Endometrial microvascular endothelial cells (primary cell): ENCODE measurements around the gene FNBP1L. TPM values are rescaled to one million over a fixed set of nuclear protein-coding genes. Genes with fewer than 3 reads are reported as not detected.

Source experiments
- in situ Hi-C: cut with HindIII; loops from 2 replicates; pipeline ENCODE4 v1.10.0; 2017; ENCODE audit warnings: low sequenced_read_pairs, low pct_unique_long_range_greater_than_20kb; ENCODE audit errors: inconsistent ontology term
- total RNA-seq: library from RNA; depleted of rRNA; stranded (reverse); fragments of >200 nt; gene quantifications from one replicate; pipeline ENCODE4 v1.2.3, GENCODE V29; 2015; ENCODE audit errors: inconsistent ontology term

The FNBP1L gene
- total RNA-seq, 1 donor from 2014 or later, result 27.9 TPM

DNA sequence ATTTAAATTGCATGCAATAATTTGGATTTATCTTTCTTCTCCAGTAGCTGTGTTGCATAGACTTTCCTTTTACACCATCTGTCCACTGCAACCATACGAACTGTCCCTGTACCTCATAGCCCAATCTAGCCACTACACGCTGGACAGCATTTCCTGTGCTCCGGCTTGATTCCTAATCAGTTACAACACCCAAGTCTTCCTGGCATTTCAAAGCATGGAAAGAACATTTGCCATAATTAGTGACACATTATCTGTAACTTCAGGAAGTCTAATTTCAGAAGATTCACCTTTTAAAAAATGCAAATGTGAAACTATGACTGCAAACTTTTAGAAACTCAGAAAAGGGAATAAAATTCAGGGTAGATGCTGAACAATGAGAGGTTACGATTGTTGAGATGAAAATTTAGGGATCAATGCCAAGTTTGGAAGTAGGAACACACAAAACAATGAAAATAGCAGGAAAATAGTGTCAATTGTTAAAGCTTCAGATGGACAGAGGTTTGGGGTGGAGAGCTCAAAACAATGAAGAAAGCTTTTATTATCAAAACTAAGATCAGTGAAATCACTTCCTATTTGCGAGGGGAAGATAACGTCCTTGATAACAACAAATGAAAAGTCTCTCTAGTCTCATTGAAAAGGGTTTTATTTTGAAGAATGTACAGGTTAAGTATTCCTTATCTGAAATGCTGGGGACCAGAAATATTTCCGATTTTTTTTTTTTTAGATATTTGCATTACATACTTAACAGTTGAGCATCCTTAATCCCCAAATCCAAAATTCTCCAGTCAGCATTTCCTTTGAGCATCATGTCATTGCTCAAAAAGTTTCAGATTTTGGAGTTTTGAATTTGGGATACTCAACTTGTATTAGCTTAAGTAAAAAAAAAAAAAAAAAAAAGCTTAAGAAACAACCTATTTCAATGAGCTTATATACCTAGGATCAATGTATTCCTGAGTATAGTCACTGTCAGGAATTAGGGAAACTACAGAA, 107.3 kb downstream of the FNBP1L start:
- in situ Hi-C loops, result no loop called here

DNA sequence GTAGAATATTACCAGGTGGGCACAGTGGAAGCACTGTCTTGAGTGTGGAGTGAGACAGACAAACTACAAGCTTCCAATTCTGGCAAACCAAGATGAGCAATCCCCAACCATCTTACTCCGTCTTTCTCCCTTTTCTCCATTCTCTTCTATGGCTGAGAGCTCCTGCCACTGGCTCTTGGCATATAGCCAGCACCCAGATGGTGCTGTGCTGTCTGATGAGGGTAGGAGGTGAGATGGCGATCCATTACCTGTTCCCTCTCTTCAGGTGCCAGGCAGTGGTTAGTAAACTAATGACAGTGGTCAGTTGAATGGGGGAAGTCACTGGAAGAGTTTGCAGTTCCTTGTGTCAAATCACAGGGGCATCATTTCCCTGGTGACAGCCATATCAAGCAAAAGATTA, 108.4 kb downstream of the FNBP1L start:
- in situ Hi-C loops, result no loop called here

DNA sequence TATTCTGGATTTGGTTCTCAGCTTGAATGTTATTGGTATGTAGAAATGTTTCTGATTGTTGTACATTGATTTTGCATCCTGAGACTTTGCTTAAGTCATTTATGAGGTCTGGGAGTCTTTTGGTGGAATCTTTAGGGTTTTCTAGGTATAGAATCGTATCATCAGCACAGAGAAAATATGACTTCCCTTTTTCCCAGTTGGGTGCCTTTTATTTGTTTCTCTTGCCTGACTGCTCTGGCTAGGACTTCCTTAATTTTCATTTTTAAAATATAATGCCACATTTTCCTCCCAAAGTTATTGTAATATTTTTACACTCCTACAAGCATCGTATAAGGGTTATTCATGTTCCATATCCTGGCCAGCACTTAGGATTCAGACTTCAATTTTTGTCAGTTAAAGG, 111.1 kb downstream of the FNBP1L start:
- in situ Hi-C loops, result no loop called here

DNA sequence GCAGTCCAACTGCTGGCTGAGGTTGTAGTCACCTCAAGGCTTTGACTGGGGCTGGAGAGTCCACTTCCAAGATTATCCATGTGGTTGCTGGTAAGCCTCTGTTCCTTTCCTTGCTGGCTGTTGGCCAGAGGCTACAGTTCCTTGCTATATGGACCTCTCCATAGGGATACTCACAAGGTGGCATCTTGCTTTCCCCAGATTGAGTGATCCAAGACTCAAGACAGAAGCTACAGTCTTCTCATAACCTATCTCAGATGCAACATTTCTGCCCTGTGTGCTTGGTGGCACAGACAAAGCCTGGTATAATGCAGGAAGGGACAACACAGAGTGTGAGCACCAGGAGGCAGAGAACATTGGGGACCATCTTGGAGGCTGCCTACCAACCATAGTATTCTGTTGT, 111.8 kb downstream of the FNBP1L start:
- in situ Hi-C loops, result no loop called here

DNA sequence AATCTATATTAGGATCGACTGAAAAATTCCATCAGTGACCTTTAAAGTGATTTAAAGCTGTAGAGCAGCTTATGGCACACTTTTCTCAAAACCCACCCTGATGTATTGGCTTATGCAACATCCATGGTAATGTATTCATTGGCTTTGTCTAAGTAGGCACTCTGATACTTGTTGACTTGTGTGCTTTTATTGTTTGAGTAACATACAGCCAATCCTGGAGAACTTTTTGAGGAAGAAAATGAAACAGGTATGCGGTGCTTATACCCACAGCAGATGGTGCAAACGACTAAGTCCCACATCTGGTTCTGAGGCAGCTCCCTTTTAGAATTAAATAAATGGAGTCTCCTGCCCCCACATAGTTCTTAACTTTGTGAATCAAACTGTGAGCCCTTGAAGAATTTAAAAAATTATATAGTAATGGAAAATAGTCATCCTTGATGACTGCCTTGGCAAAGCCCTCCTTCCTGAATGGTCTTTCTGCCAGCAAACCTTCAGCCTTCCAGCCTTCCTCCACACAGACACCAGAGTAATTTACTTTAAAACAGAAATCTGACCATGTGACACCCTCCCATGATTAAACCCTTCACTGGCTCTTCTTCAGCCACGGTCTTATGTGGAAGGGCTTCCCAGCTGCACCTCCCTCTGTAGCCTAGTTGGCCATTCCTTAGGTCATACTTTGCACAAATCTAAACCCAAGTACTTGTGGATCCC, 117.7 kb downstream of the FNBP1L start:
- in situ Hi-C loops, result no loop called here

DNA sequence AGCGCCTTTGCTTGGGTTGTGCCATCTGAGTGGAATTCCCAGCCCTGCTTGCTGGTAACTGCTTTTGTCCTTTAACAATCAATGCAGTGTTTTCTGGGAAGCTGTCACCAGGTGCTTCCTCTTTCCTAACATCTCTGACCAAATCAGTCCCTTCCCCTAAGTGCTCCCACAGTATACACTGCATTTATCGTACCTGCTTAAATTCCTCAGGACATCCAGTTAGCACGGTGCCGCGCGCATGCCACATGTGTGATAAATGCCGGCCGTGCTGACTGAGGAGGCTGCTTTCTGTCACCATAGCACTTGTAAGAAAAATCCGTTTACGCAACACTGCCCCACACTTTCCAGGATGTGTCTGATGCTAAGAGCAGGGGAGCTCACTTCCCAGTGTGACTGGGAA, 118.3 kb downstream of the FNBP1L start:
- in situ Hi-C loops, result no loop called here

DNA sequence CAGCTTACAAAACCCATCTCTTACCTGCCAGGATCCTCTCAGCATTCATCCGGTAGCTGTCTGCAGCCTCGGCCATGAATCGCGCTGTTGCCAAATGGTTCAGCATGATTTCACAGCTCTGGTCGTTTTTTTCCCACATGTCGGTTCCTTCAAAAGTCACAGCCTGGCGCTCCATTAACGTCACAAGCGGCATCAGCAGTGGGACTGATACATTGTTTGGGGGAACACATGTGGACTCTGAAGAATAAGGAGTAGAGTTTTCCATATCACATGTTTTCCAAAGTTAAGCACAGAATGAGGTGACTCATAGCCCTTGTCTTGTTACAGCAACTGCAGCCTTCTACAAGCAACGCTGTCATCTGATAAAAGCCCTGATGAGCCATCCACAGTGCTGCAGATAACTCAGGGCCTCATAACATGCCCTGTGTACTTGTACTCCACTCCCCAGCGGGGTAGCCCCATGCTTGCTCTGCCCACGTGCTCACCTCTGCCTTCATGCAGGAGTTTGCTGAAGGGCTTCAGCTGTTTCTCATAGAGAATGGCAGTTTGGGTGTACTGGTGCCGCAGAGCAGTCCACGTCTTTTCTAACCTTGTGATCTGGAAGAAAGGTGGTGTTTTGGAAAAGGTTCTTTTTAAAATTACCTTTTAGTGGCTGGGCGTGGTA, 119.5 kb downstream of the FNBP1L start:
- in situ Hi-C loops, result no loop called here

DNA sequence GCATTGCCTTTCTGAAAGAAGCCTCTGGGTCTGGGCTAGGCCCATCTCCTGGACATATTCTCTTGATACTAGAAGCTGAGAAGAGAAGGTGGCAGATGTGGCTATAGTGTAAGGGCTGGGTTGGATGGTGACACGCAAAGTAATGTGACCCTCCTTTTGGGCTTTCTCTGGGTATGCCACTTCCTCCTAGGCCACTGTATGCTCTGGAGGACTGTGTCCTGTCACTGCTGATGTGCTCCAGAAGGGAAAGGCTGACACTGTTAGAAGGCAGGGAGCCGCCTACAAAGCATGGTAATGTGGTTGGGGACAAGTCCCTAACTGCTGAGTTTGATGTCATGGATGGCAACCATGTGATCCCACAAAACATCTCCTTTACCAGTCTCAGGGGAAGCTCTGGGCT, 121.6 kb downstream of the FNBP1L start:
- in situ Hi-C loops, result no loop called here

DNA sequence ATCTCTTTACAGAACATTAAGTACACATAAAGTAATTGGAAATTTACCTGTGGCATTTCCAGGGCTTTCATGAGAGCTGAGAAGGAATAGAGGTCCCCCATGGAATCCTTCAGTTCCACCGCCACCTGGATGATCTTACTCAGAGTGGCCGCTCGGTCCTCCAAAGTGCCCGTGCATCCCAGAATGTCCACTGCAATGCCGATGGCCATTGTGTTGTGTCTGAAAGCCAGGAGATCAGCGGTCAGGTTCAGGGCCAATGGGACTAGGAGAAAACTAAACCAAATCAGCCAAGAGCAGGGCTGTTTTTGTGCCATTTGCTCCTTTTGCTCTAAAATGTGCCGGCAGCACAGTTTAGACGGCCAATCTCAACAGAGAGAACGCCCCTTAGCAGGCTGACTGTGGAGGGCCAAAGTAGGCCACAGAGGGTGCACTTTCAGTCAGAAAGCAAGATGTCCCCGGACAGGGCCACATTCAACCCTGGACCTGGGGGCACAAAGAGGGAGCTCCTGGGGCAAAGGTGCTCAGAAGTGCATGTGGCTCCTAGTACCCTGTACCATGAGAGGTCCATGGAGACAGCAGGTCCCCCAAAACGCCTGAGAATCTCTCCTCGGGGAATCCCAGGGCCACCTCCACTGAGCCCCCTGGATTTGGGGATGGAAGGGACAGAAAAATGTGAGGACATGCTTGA, 123.8 kb downstream of the FNBP1L start:
- in situ Hi-C loops, result no loop called here

DNA sequence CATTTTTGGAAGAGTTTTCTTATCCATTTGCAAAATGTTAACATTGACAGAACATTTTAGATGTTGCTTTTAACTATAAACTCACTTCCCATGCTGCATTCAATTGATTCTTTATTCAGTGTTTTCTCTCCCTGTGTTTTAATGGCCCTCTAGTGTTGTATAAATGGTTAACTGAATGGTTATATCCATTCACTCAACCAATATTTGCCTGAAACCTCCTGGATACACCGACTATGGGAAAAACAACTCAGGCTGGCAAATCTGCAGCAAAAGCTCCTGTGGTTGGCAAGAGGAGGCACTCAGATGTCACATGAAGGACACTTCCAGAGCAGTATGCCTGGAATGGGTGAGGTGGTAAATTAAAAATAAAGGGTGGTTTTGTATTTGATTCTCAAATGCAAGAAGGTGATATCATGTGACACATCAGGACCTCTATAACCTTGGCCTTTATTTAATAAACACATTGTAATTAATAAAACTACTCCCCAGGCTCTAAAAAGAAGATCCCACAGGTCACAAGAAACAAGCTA, 126.1 kb downstream of the FNBP1L start:
- in situ Hi-C loops, result no loop called here

DNA sequence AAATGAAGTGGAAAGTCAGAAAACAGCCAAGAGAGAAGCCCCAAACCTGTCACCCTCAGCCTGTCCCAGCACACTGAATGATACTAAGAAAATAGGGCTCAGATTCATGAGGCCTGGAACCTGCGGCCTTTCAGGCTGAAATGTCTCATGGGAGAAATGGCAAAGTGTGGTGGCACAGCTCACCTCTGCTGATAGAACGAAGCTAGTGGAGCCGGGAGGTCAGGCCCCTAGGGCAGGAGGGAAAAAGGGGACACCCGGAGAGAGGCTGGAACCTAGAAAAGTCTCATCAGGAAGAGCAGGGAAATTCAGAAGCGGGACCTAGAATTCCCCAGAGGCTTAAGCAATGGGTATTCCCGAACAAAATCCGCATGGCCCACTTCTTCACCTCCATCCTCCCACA, 126.6 kb downstream of the FNBP1L start:
- in situ Hi-C loops, result no loop called here

DNA sequence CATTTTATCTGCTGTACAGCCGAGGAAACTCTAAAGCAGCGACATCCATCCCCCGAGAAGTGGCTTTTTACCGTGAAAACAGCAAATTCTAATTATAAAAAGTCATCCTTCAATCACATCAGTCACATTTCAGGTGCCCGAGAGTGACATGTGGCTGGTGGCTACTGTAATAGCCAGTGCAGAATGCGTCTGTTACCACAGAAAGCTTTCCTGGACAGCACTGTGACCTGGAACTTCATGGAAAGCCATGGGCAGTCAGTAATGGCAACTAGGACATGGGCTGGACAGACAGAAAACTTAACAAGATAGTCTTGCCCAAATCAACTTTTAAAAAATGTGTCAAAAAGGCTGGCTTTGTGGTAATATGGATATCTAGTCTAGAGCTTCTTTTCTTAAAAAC, 127.1 kb downstream of the FNBP1L start:
- in situ Hi-C loops, result no loop called here

DNA sequence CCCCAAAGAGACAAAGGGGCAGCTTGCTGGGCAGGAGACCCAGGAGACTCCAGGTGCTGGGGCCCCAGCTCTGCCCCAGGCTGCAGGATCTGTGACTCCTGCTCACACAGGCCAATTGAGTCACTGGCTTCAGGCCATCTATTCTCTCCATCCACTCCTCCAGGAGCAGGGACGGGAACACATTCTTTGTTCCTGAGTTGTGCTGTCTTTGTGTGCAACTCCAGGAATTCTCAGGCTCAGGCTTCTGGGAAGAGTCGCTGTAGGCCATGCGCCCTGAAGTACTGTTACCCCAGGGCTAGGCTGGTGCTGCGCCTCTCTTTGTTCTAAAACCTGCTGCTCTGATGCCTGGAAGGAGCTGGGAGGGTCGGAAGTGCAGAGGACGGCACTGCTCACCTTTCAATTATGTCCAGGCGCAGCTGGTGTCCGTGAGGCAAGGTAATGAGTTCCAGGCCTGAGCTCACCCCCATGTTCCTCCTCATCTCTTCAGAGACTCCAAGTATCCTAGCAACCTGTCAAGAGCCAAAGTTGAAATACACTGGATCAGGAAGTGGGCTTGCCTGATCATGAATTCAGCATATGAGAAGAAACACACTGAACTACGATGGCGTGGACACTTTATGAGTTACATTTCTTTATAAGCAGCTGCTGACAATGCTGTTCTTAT, 127.8 kb downstream of the FNBP1L start:
- in situ Hi-C loops, result no loop called here

DNA sequence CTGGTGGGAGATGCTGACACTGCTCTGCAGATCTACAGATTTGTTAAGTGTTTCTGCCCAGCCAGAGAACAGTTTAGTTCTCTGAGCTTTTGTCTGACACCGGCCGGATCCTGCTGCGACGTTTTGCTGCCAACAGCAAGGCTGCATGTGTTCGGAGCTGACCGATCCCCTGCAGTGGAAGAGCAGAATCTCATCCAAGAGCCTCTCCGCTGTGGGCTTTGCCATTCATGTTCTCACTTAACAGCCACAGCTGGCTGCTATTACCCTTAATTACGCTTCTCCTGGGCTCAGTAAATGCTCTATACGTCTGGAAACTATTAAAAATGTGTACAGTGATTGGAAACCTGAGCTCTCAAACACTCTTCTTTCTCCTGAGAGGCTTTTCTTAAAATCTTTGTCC, 128.4 kb downstream of the FNBP1L start:
- in situ Hi-C loops, result no loop called here

DNA sequence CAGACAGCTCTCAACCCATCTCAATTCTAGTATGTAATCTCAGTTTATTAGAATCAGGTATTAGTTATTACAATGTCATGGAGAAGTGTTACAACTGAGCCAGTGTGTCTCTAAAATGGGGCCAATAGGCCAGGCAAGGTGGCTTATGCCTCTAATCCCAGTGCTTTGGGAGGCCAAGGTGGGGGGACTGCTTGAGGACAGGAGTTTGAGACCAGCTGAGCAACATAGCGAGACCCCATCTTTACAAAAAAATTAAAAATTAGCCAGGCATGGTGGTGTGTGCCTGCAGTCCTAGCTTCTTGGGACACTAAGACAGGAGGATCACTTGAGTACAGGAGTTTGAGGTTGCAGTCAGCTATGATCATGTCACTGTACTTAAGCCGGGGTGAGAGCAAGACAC, 128.8 kb downstream of the FNBP1L start:
- in situ Hi-C loops, result no loop called here

DNA sequence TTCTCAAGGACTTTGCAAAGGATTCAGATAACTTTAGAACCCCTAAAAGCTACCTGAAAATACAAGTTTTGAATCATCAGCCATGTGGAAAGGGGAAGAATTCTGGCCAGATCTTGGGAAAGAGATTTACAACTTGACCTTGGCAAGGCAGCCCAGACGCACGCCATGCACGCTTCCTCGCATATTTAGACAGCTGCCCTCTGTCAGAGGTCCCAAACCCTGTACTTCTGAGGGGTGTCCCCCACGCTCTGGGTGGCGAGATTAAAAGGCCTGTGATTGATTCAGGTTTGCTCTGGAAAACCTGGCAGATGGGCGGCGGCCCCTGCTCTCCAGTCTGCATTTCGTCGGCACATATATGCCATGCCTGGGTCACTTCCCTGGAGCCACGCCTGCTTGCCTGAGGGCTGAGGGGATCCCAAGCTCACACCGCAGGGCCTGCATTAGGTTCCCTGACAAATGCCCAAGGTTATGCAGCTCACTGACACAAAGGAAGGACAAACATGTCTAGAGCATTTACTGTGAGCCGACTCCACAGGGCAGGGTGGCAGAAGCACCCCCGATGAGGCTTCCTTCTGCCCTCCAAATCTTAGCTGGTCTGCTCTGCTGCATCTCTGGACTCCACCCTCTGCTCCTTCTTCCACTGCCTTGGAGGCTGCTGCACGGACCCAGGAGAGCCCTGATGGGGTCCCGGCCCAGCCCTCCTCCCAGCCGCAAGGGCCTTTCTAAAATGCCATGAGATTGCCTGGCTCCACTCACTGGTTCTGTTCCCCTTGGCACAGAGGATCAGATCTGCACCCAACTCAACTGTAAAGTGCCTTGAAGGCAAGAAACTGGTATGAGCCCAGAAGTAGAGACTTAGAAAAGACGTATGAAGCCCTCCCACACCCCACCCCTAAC, 129.9 kb downstream of the FNBP1L start:
- in situ Hi-C loops, result no loop called here

DNA sequence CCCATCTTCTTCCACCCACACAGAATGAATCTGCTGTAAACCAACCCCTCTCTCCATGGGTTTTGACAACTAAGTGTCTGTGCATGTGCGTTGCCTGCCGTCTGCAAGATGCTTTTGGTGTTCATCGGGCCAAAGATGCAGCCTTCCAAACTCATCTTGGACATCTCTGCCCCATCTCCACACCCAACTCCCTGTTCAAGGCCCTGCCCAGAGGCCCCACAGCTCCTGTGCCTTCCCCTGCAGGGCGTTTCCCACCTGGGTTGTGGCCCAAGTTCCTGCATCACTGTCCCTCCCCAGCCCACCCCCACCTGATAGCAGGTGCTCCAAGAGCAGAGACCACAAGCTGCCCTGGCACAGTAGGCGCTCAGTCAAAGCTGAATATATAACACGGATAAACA, 130.5 kb downstream of the FNBP1L start:
- in situ Hi-C loops, result no loop called here
